IMR-90 (cell line): ENCODE results near the gene BCLAF1. TPM values are rescaled to one million over a fixed set of nuclear protein-coding genes. Genes with fewer than 3 reads are reported as not detected.

Experiments
- microRNA-seq, 2 experiments: library from miRNA; stranded (forward) in 1 of 2; unstranded in 1 of 2; fragments of 10-50 nt in 1 of 2; fragments of <30 nt in 1 of 2; gene quantifications in 1 of 2; microRNA quantifications in 1 of 2; one replicate each; pipeline versions ENCODE3 to v1.1.0; 2013 to 2020; ENCODE audit not compliant: insufficient read depth in 1 of 2, insufficient read length in 1 of 2, unreplicated experiment in 1 of 2
- polyA plus RNA-seq, 3 experiments: library from polyadenylated mRNA; depleted of rRNA; stranded (reverse); fragments of >200 nt; gene quantifications; 2 replicates each; pipeline ENCODE4 v1.2.3, GENCODE V29; 2012; ENCODE audit warnings: low replicate concordance in 1 of 3
- small RNA-seq, 5 experiments: library from RNA; depleted of rRNA; stranded (forward); fragments of <200 nt; gene quantifications; one replicate each; pipeline ENCODE3, GENCODE V24; 2012
- total RNA-seq: library from RNA; depleted of rRNA; stranded (reverse); fragments of >200 nt; gene quantifications from 2 replicates; pipeline ENCODE4 v1.2.3, GENCODE V29; 2012; rRNA removed

The BCLAF1 gene
- total and polyA plus RNA-seq, 2 of the 4 experiments (the other 2 are of a cell fraction): 34.0 to 141 TPM

Small RNA genes within 50 kb of the gene (microRNA-seq; reads per million reads assigned to microRNA genes)
- gene AL023284.1 (ENCODE audit: insufficient read depth, insufficient read length): not detected

Small RNA genes within 50 kb of the gene (small RNA-seq; reads per million reads assigned to genes)
- 0 reads per million in 5 experiments for gene AL023284.1

Other genes starting within 250 kb of the BCLAF1 start
- 0.72 and 1.9 TPM in 2 replicates for gene MTFR2, start 39.5 kb downstream of the BCLAF1 start, total RNA-seq
- 6.0 and 7.2 TPM in 2 replicates for gene MTFR2, start 39.5 kb downstream of the BCLAF1 start, polyA plus RNA-seq (2012; rRNA removed)